ENCODE data around the gene DMD.

DNA sequence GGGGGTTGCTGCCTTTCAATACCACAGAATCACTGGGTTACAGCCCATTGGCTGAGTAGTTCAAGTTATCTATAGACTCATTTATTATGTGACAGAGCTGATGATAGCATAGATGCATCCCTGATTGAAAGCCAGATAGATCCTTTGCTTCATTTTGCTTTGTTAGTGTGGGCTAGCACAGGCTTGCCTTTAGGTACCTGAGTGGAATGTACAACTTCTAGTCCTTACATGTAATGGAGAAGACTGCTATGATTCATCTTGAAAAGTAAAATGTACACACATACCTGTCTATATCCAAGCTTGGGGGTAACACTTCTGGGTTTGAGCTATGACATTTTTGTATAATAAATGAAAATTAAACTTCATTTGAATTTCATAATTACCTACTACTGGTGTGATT is 1913.5 kb downstream of the DMD start:
- TF ChIP-seq CTCF (IDR thresholded peaks at IDR 0.05) (no peak), EZH2phosphoT487 (IDR thresholded peaks at IDR 0.05) (no peak)

All from neural progenitor cell (in vitro differentiated cells).